ENCODE results near the gene FADS2. TPM values are rescaled to one million over a fixed set of nuclear protein-coding genes. Genes with fewer than 3 reads are reported as not detected.

FADS2 gene
- total RNA-seq, 1 donor from 2014 or later = 37.6 TPM

DNA sequence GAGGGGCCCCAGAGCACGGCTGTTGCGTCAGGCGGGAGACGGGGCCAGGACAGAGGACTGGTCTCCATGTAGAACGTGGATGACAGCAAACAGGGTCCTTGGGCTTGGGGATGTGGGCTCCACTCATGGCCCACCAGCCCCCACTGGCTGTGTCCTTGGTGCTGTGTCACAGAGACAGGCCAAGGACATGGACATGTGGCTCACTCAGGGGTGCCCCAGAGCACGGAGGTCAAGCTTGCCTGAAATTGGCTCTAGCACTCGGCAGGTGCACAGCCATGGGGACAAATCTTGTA, 14.4 kb downstream of the FADS2 start:
- Histone ChIP-seq H3K4me1 (no peaks in the 10 kb centered on the region), H3K27me3 (no peaks in the 10 kb centered on the region), H3K4me3 (no peak overlapping the region), H3K27ac (no peak overlapping the region), H3K36me3 (peaks cover 47 to 70% of the 10 kb centered on the region in 2 donors), H3K9me3 (no peaks in the 10 kb centered on the region)
- TF ChIP-seq, protein P1, sequence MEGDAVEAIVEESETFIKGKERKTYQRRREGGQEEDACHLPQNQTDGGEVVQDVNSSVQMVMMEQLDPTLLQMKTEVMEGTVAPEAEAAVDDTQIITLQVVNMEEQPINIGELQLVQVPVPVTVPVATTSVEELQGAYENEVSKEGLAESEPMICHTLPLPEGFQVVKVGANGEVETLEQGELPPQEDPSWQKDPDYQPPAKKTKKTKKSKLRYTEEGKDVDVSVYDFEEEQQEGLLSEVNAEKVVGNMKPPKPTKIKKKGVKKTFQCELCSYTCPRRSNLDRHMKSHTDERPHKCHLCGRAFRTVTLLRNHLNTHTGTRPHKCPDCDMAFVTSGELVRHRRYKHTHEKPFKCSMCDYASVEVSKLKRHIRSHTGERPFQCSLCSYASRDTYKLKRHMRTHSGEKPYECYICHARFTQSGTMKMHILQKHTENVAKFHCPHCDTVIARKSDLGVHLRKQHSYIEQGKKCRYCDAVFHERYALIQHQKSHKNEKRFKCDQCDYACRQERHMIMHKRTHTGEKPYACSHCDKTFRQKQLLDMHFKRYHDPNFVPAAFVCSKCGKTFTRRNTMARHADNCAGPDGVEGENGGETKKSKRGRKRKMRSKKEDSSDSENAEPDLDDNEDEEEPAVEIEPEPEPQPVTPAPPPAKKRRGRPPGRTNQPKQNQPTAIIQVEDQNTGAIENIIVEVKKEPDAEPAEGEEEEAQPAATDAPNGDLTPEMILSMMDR (IDR thresholded peaks at IDR 0.05) = no peak
- no peak for DNase-seq (ENCODE audit: low spot score in 2 of 2)
- intact Hi-C loops (cut with DNase I) = no loop called here

DNA sequence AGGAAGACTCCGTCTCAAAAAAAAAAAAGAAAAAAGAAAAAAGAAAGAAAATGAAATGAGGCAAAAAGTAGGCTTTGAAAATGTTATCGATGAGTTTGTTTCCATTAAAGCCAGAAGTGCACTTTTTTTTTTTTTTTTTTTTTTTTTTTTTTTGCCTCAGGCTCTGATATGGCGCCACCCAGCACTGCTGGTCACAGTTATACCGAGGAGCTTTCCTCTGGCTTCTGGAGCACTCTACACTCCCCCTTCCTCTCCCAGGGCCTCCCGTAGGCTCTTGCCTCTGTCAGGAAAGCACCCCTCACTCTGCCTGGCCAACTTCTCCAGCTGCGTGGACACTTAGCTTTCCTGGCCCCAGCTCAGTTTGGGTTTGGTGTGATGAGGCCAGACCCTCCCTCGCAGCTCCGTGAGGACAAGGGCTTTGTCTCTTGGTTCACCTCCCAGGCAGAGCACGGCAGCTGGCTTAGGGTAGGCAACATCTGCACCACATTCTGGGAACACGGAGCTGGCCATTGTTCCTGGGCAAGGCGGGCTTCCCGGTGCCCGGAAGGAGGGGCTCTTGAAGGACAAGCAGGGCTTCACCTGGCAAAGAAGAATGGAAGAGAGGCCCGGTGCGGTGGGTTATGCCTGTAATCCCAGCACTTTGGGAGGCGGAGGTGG, 16.9 kb downstream of the FADS2 start:
- no peaks in the 10 kb centered on the region for H3K4me1 ChIP-seq
- no peaks in the 10 kb centered on the region for H3K9me3 ChIP-seq
- TF ChIP-seq, protein P1 (IDR thresholded peaks at IDR 0.05) = no peak
- intact Hi-C loops (cut with DNase I) = no loop called here
- no peak overlapping the region for H3K4me3 ChIP-seq
- DNase-seq (ENCODE audit: low spot score in 2 of 2) = no peak
- peaks cover 56 to 78% of the 10 kb centered on the region in 2 donors for H3K36me3 ChIP-seq
- no peaks in the 10 kb centered on the region for H3K27me3 ChIP-seq
- no peak overlapping the region for H3K27ac ChIP-seq

DNA sequence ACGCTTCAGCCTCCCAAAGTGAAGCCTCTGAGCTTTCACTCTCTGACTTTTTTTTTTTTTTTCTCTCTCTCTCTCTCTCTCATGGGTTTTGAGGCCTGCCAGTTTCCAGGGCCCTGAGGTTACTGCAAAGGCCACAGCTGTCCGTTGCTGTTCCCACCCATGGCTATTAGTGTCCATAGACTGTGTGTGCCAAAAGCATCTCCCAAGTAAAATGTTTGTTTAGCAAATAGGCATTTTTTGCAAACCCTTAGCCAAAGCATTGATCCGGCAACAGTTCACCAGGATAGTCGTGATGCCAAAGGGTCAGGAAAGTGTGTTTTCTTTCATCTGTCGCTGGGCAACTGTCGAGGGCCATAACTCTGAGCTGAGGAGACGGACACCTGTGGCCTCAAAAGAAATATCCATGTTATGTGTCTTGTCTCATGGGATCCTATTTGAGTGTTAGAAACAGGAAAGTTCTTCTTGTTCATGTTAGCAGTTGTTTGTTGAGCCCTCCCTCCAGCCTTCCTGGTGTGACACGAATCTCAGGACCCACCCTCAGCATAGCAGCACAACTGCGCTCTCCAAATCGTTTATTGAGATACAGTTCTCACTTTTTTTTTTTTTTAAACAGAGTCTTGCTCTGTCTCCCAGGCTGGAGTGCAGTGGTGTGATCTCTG, 18.4 kb downstream of the FADS2 start:
- intact Hi-C loops (cut with DNase I) = no loop called here
- Histone ChIP-seq H3K4me3 (no peak overlapping the region), H3K36me3 (peaks cover 41 to 67% of the 10 kb centered on the region in 2 donors), H3K27me3 (no peaks in the 10 kb centered on the region), H3K27ac (no peak overlapping the region), H3K4me1 (peaks cover 0 to 9% of the 10 kb centered on the region in 2 donors), H3K9me3 (no peaks in the 10 kb centered on the region)
- TF ChIP-seq, protein P1 (IDR thresholded peaks at IDR 0.05) = no peak
- DNase-seq (ENCODE audit: low spot score in 2 of 2) = no peak

- H3K4me1 ChIP-seq = peaks cover 0 to 15% of the 10 kb centered on the region in 2 donors
- H3K27ac ChIP-seq = no peak overlapping the region
- H3K36me3 ChIP-seq = peaks cover 26 to 51% of the 10 kb centered on the region in 2 donors
- H3K4me3 ChIP-seq = no peak overlapping the region
- intact Hi-C loops (cut with DNase I) = no loop called here
- TF ChIP-seq, protein P1 (IDR thresholded peaks at IDR 0.05) = no peak
- DNase-seq (ENCODE audit: low spot score in 2 of 2) = no peak
- H3K9me3 ChIP-seq = no peaks in the 10 kb centered on the region
- H3K27me3 ChIP-seq = no peaks in the 10 kb centered on the region
Observed at GRCh38 chr11:61847914-61848581, 19.9 kb downstream of the FADS2 start.

- Histone ChIP-seq H3K4me3 (no peak overlapping the region), H3K9me3 (no peaks in the 10 kb centered on the region), H3K4me1 (peaks cover 0 to 15% of the 10 kb centered on the region in 2 donors), H3K27ac (no peak overlapping the region), H3K36me3 (peaks cover 20 to 49% of the 10 kb centered on the region in 2 donors), H3K27me3 (no peaks in the 10 kb centered on the region)
- intact Hi-C loops (cut with DNase I) = no loop called here
- no peak for DNase-seq (ENCODE audit: low spot score in 2 of 2)
- TF ChIP-seq, protein P1 (IDR thresholded peaks at IDR 0.05) = no peak
Observed at GRCh38 chr11:61848631-61849030, 20.5 kb downstream of the FADS2 start.

Measured in ascending aorta (tissue), 2 donors.